Measurements from ENCODE around the gene SNX25. TPM values are rescaled to one million over a fixed set of nuclear protein-coding genes. Genes with fewer than 3 reads are reported as not detected.

SNX25 gene
- total RNA-seq, 1 donor from 2014 or later: 27.5 TPM

DNA sequence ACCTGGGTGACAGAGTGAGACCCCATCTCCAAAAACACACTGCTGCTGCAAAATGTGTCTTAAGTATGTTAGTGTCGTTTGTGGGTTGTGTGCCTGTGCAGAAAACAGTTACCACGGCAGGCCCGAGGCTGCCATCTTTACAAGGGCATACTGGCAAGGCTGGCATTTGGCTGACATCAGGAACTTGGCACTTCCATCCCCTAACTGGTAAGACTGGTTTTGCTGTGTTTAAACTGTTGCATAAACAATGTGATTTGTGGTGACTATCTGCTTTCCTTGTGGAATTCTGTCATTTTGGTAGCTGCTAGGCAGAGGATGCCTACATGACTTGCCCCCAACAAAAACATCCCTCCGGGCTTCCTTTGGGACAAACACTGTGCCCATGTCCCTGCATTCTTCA, 174.1 kb downstream of the SNX25 start:
- Mint-ChIP-seq H3K27me3 (ENCODE audit: unreplicated experiment) (peaks cover 2% of the 10 kb centered on the region), H3K9me3 (ENCODE audit: unreplicated experiment) (peaks cover 2% of the 10 kb centered on the region), H3K4me1 (ENCODE audit: low read depth, unreplicated experiment) (peaks cover 4% of the 10 kb centered on the region), H3K4me3 (ENCODE audit: unreplicated experiment) (no peak overlapping the region), H3K27ac (ENCODE audit: unreplicated experiment) (no peak overlapping the region), H3K36me3 (ENCODE audit: unreplicated experiment) (peaks cover 12% of the 10 kb centered on the region)
- no peak for DNase-seq
- TF ChIP-seq CTCF (IDR thresholded peaks at IDR 0.05; ENCODE audit: partially characterized antibody, unreplicated experiment): no peak

- Mint-ChIP-seq H3K36me3 (ENCODE audit: unreplicated experiment) (peaks cover 12% of the 10 kb centered on the region), H3K4me3 (ENCODE audit: unreplicated experiment) (no peak overlapping the region), H3K4me1 (ENCODE audit: low read depth, unreplicated experiment) (peaks cover 4% of the 10 kb centered on the region), H3K27me3 (ENCODE audit: unreplicated experiment) (peaks cover 2% of the 10 kb centered on the region), H3K9me3 (ENCODE audit: unreplicated experiment) (peaks cover 2% of the 10 kb centered on the region), H3K27ac (ENCODE audit: unreplicated experiment) (no peak overlapping the region)
- DNase-seq: no peak
- no peak for TF ChIP-seq CTCF (IDR thresholded peaks at IDR 0.05; ENCODE audit: partially characterized antibody, unreplicated experiment)
Observed at GRCh38 chr4:185384061-185384460, 174.7 kb downstream of the SNX25 start.

DNA sequence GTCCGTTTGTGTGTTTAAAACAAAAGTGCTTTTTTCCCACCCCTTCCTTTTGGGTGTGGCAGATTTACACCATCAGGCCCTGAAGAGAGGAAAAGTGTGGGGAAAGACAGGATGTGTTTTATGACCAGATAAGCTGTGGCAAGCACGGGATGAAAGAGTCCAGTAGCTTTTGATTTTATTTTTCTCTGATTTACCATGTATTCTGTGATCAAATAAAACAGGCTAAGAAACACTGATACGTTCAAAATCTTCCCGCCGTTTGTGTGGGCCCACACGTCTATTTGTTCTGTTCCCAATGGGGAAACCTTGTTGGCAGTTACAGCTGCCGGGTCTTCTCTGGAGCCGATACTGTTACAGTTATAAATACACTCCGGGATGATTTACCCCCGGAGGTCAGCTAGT, 175.5 kb downstream of the SNX25 start:
- H3K27me3 Mint-ChIP-seq (ENCODE audit: unreplicated experiment): peaks cover 2% of the 10 kb centered on the region
- H3K9me3 Mint-ChIP-seq (ENCODE audit: unreplicated experiment): peaks cover 2% of the 10 kb centered on the region
- no peak overlapping the region for H3K4me3 Mint-ChIP-seq (ENCODE audit: unreplicated experiment)
- H3K27ac Mint-ChIP-seq (ENCODE audit: unreplicated experiment): peak overlapping the region; percentile 31
- peaks cover 12% of the 10 kb centered on the region for H3K36me3 Mint-ChIP-seq (ENCODE audit: unreplicated experiment)
- no peak for DNase-seq
- TF ChIP-seq CTCF (IDR thresholded peaks at IDR 0.05; ENCODE audit: partially characterized antibody, unreplicated experiment): no peak
- peaks cover 4% of the 10 kb centered on the region for H3K4me1 Mint-ChIP-seq (ENCODE audit: low read depth, unreplicated experiment)

DNA sequence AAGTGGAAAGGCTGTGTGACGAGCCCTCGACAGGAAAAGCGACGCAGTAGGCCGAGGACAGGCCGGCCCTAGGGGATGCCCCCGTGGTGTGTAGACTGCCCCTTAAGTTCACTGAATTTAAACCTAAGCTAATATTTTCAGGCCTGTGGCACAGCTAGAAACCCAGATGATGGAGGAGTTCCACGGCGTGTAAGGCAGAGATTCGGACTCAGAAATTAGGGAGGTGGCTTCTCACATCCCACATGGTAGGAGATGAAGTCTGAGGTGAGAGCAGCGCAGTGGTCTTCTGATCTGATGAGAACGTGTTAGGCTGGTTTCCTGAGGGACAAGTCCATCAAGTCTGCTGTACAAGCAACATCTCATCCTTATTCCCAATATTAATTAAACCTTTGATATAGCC, 178.6 kb downstream of the SNX25 start:
- Mint-ChIP-seq H3K27me3 (ENCODE audit: unreplicated experiment) (peaks cover 2% of the 10 kb centered on the region), H3K27ac (ENCODE audit: unreplicated experiment) (no peak overlapping the region)

GRCh38 chr4:185390941-185391340, 181.5 kb downstream of the SNX25 start:
- no peak overlapping the region for H3K27ac Mint-ChIP-seq (ENCODE audit: unreplicated experiment)
- peaks cover 8% of the 10 kb centered on the region for H3K4me1 Mint-ChIP-seq (ENCODE audit: low read depth, unreplicated experiment)
- H3K36me3 Mint-ChIP-seq (ENCODE audit: unreplicated experiment): no peaks in the 10 kb centered on the region
- H3K4me3 Mint-ChIP-seq (ENCODE audit: unreplicated experiment): no peak overlapping the region
- no peak for DNase-seq
- no peak for TF ChIP-seq CTCF (IDR thresholded peaks at IDR 0.05; ENCODE audit: partially characterized antibody, unreplicated experiment)
- H3K27me3 Mint-ChIP-seq (ENCODE audit: unreplicated experiment): peaks cover 6% of the 10 kb centered on the region
- peaks cover 7% of the 10 kb centered on the region for H3K9me3 Mint-ChIP-seq (ENCODE audit: unreplicated experiment)

More for the DNA sequence above, 178.6 kb downstream of the SNX25 start:
- Mint-ChIP-seq H3K4me1 (ENCODE audit: low read depth, unreplicated experiment) (peaks cover 4% of the 10 kb centered on the region), H3K36me3 (ENCODE audit: unreplicated experiment) (no peaks in the 10 kb centered on the region), H3K4me3 (ENCODE audit: unreplicated experiment) (no peak overlapping the region), H3K9me3 (ENCODE audit: unreplicated experiment) (peaks cover 2% of the 10 kb centered on the region)
- TF ChIP-seq CTCF (IDR thresholded peaks at IDR 0.05; ENCODE audit: partially characterized antibody, unreplicated experiment): no peak
- no peak for DNase-seq

All from glutamatergic neuron (in vitro differentiated cells).